ENCODE measurements around the gene FRMD8.
A peak's percentile ranks its signal among the peaks of the same experiment; 100 is the strongest.
"Not testable (repeated sequence)": the region's sequence is repeated elsewhere in the genome, so short reads cannot be mapped to it uniquely, and the experiment has no call there.

FRMD8 gene

DNA sequence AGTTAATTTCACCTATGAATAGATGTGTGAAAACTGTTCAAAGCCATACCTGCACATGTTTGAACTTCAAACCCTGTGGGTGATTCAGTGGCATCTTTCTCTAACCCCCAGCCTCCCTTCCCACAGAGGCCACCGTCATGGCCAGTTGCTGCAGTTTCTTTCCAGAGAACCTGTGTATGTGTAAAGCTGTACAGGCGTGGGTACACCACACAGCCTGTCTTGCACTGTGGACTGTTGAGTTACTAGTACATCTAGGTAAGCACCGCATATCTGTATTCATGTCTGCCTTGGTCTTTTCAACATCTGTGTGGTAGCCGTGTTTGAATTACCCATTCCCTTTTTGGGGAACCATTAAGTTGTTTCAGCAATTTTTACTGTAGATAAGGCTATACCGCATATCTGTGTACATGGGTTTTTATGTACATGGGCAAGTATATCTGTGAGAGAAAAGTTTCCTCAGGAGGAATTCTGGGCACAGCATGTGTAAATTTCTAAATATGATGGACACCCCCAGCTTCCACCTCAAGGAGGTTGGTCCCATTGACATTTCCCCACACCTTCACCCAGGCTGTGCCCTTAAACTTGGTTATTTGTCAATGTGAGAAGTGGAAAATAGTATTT is 50.1 kb downstream of the FRMD8 start:
- no peak for DNase-seq (ENCODE audit: low read depth)

DNA sequence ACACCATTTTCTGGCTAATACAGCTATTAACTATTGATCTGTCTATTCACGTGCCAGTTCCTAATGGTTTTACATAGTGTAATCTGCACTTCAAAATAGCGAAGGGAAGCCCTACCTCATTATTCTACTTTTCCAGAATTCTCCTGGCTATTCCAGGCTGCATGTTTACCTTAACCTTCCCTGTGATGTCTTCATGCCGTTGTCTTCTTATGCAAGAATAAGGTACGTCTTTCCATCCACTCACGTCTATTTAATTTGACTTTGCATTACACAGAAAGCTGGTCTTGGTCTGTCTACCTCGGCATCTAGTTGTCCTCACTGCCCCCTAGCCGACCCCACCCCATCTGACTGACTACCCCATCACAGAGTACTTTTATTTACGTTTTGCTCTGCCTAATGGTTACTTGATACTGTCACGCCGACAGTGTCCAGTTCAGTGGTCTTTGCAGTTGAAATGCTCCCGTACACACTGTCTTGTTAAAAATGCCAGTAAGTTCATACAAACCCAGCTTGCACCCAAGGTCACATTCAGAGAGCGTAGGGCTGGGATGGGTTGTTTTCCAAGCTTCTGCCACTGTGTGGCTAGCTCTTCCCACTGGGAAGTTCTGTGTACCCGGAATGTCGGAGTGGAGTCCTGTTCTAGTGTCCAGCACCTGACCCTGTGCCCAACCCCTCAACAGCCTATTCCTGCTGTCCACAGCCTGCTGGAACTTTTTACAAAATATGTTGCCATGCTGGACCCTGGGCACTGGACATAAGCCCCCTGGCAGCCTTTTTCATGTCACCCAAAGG is 51.2 kb downstream of the FRMD8 start:
- DNase-seq (ENCODE audit: low read depth), result no peak

DNA sequence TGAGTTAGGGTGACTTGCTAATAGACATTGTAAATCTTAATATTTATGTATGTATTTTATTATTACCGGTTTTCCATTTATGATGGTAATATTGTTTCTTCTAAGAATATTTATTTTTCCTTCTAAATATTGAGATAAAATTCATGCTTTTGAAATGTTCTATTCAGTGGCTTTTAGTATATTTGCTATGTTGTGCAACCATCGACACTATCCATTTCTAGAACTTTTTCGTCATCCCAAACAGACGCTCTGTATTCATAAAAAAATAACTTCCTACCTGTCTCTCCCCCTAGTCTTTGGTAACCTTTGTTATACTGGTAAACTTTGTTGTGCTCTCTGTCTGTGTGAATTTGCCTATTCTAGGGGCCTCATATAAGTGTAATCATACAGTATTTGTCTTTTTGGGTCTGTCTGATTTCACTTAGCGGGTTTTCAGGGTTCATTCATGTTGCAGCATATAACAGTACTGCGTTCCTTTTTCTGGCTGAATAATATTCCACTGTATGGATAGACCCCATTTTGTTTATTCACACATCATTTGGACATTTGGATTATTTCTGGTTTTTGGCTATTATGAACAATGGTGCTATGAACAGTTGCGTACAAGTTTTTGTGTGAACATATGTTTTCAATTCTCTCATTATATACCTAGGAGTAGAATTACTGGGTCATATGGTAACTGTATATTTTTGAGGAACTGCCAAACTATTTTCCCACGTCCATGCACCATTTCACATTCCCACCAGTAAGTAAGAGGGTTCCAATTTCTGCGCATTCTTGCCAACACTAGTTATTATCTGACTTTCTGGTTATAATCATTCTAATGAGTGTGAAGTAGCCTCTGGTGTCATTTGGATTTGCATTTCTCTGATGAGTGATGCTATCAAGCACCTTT is 52.1 kb downstream of the FRMD8 start:
- DNase-seq (ENCODE audit: low read depth), result no peak

DNA sequence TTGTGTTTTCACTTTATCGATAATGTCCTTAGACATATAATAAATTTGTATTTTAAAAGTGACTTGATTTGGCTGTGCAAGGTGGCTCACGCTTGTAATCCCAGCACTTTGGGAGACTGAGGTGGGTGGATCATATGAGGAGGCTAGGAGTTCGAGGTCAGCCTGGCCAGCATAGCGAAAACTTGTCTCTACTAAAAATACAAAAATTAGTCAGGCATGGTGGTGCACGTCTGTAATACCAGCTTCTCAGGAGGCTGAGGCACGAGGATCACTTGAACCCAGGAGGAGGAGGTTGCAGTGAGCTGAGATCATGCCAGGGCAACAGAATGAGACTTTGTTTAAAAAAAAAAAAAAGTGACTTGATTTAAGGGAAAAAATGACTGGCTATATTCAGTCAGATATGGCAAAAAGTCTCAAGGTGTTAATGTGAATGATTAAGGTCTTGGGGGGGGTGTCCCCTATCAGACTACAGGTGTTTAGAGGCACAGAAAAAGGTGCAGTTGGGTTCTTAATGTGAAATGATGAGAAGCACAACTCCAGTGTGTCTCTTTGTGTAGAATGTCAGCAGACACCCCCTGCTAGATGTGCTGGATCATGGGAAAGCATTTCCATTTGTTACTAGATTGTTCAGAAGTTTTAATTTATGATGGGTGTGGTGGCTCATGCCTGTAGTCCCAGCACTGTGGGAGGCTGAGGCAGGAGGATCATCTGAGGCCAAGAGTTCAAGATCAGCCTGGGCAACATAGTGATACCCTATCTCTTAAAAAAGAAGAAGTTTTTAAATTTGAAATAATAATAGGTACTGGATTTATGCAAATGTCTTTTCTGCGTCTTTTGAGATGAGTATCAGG is 53.1 kb downstream of the FRMD8 start:
- no peak for DNase-seq (ENCODE audit: low read depth)

DNA sequence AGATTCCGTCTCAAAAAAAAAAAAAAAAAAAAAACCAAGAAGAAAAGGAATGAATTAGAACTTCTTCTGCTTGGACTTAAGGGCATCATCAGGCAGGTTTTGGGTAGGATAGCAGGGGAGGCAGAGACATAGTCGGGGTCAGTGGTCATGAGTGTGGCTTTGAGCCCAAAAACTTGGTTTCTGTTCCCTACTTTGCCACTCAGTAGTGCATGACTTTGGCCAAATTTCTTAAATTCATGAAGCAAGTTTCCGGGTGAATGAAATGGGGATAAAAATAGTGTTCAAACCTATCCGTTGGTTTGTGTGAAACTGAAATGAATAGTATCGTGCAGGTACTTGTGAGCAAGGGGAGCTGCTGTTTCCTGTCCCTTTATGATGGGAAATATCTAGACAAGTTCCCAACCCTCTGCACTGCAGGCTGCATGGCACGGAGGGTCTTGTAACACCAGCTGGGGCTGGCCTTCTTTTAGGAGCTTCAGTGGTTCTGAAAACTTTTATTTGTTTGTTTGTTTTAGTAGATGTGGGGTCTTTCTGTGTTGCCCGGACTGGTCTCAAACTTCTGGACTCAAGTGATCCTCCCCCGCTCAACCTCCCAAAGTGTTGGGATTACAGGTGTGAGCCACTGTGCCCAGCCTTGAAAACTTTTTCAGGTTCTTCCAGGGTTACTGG is 54.5 kb downstream of the FRMD8 start:
- DNase-seq (ENCODE audit: low read depth), result no peak

DNA sequence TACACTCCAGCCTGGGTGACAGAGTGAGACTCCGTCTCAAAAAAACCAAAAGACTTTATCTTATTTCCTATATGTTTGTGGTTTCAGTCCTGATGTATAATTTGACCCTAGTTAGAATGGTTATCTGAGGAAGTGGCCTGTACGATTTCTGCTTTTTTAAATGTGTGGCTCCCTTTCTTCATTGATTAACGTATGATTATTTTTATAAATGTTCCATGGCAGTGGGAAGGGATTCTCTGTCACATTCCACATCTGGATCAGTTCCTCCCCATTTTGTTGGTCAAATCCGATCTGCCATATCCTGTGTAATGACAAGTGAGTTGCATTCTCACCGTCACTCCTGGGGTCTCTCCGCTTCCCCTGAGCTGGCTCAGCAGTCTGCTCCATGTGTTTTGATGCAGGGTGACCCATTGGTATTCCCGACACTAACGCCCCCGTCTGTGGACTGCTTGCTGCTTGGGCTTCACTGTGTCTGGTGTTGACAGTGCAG is 56.5 kb downstream of the FRMD8 start:
- no peak for DNase-seq (ENCODE audit: low read depth)

DNA sequence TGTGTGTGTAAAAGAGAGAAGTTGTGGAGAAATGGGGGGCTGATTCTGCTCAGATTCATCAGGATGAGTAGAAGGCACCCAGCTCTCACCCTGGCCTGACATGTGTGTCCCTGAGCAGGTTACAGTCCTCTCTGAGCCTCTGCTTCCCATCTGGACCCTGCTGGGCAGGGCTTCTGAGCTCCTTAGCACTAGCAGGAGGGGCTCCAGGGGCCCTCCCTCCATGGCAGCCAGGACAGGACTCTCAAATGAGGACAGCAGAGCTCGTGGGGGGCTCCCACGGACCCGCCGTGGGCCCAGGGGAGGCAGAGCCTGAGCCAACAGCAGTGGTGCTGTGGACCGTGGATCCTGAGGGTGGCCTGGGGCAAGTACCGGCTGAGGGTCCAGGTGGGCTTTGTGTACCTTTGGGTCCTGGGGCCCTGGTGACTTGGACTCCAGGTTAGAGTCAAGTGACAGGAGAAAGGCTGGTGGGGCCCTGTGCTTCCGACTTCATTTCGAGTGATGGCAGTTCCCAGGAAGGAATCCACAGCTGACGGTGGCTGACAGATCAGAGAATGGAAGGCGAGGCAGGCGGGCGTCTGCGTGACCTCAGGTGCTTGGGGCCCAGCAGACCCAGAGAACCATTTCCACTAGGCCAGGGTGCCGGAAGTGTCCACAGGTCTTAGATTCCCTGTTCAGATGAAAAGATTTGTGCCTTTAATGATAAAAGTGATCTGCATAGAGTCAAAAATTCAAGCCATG is 58.0 kb downstream of the FRMD8 start:
- DNase-seq (ENCODE audit: low read depth), result no peak

DNA sequence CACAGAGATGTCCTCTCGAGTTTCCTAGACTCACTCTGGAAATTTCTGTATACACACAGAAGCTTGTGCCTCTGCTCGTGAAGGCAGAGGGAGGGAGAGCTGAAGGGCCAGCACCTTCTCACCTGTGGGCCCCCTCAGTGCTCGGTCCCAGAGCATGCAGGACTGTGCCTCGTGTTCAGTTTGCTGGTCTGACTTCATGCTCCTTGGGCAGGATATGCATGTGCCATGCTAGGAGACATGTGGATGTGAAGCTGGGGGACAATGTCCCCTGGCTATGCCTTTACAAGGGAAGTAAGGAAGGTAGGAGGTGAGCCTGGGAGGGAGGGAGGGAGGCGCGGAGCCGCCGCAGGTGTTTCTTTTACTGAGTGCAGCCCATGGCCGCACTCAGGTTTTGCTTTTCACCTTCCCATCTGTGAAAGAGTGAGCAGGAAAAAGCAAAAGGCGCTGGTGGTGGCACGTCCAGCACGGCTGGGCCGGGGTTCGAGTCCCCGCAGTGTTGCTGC is 58.7 kb downstream of the FRMD8 start:
- no peak for DNase-seq (ENCODE audit: low read depth)

DNA sequence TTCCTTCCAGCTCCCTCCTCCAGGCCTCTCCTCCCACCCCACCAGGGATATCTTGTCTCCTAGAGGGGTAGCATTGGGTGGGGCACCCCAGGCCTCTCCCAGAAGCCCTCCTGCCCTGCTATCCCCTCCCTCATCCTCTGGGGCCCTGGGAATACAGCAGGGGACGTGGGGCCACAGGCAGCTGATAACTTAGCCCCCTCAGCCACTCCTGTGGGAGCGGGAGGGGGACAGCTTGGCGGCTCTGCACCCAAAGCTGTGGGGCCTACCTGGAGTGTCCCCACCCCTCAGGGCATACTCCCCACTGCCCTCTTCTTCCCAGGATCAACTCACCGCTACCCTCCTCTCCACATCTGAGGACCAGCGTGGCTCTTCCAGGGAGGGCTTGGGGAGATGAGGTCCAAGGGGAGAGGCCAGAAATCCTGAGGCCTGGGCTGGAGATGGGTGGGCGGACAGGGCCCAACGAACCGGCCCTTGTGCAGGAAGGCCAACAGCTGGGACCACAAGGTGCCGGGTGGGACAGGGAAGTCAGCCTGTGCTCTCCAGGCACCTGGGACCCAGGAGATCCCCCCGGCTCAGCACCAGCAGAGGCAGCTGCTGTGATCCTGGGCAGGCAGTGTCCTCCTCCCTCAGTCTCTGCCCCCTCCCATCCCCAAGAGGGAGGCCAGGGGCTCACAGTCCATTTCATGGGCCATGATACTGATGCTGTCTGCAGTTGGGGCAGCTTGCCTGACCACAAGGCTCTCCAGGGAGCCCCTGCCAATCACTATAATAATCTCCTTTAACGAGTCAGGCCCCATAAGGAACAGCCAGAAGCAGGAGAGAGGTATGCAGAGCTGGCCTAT is 59.4 kb downstream of the FRMD8 start:
- no peak for DNase-seq (ENCODE audit: low read depth)

DNA sequence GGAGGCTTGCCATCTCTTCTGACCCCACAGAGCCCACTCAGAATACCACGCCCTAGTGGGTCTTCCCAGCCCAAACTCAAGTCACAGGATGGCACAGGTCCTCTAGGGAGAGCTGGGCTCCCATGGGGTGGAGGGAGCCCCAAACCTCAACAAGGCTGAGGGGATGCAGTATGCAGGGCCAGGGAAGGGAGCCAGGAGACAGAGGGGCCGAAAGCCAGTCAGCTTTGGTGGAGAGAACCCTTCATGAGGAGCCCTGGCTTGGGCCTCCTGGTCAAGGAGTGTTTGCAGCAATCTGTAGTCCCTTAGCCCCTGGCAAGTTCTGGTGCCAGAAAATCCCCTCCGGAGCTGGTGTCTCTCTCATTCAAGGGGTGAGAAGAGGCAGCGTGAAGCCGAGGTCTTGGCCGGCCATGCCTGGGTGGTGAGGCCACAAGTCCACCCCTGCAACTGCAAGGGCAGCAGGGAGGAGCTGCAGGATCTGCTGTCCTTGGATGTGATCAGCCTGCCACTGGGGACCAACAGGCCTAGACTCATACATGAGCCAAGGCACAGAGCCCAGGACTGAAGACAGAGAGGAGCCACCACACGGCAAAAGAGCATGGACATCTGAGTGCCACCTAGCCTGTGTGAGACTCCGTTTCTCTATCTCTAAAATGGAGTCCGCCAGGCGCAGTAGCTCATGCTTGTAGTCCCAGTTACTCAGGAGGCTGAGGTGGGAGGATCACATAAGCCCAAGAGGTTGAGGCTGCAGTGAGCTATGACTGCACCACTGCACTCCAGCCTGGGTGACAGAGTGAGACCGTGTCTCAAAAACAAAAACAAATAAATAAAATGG is 60.2 kb downstream of the FRMD8 start:
- no peak for DNase-seq (ENCODE audit: low read depth)

DNA sequence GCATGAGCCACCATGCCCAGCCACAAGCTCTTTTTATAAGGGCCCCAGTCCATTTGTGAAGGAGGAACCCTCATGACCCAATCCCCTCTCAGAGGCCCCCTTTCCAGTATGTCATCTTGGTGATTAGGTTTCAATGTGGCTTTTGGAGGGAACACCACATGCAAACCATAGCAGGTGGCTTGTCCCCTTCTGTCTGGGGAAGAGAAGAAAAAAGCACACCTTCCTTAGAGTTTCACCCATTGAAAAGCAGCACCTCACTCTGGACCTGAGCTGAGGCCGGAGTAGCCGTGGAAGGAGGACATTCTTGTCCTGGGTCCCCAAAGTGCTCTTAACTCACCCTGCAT is 61.6 kb downstream of the FRMD8 start:
- no peak for DNase-seq (ENCODE audit: low read depth)

DNA sequence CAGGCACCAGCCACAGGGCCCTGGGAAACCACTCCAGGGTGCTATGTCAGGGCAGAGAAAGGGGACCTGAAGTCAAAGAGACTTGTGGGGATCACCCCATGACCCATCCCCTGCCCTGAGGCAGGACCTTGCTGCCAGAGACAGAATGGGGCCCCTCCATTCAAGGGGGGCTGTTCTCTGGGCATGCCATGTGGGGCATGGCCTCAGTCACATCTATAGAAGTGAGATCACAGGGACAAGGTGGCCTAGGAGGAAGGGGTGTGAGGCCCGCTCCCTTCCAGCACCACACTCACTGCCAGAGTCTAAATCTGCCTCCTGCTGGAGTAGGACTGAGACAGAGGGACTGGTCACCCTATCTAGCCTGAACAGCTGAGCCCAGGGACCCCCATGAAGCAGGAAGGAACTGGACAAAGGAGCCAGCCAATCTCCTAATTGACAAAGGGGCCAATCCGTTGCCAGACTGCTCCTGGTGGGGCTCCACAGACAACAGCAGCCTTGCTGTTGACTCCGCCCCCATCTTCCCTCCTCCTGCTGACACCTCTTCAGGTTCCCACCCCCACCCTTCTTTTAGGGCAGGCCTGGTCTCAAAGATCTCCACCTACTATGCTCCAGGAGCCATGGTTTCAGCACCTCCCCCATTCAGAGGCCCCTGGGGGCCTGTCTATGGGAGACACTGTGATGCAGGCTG is 62.1 kb downstream of the FRMD8 start:
- DNase-seq (ENCODE audit: low read depth), result no peak

DNA sequence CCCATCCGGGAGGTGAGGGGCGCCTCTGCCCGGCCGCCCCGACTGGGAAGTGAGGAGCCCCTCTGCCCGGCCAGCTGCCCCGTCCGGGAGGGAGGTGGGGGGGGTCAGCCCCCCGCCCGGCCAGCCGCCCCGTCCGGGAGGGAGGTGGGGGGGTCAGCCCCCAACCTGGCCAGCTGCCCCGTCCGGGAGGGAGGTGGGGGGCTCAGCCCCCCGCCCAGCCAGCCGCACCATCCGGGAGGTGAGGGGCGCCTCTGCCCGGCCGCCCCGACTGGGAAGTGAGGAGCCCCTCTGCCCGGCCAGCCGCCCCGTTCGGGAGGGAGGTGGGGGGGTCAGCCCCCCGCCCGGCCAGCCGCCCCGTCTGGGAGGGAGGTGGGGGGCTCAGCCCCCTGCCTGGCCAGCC is 64.9 kb downstream of the FRMD8 start:
- not testable (repeated sequence) for DNase-seq (ENCODE audit: low read depth)

DNA sequence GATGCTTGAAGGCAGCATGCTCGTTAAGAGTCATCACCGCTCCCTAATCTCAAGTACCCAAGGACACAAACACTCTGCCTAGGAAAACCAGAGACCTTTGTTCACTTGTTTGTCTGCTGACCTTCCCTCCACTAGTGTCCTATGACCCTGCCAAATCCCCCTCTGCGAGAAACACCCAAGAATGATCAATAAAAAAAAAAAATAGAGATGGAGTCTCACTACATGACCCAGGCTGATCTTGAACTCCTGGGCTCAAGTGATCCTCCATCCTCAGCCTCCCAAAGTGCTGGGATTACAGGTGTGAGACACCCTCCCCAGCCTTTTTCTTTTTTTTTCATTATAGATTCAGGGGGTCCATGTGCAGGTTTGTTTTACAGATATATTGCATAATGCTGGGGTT is 65.8 kb downstream of the FRMD8 start:
- not testable (repeated sequence) for DNase-seq (ENCODE audit: low read depth)

DNA sequence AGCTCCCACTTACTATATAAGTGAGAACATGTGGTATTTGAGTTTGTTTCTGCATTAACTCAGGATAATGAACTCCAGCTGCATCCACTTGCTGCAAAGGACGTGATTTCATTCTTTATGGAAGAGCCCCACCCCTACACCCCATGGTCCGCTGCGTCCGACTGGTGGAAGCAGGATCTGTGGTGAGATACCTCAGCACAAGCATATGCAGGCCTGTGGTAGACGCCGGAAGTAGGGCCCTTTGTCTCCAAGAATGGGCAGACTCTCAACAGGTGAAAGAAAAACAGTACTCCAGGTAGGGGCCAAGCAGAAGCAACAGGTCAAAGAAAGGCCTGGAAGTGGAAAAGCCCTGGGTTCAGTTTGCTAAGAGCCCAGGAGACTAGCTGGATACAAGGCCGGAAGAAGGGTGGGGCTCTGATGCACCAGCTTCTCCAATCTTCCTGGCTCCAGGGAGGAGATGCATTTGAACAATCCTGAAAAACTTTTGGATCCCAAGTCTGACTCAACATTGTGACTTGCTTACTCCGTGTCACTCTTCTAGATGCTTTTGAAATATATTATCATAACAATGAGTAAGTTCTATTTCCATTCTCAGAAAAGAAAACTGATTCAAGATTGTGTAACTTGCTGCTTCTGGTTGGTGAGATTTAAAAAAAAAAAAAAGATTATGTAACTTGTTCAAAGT is 66.5 kb downstream of the FRMD8 start:
- DNase-seq (ENCODE audit: low read depth), result no peak

DNA sequence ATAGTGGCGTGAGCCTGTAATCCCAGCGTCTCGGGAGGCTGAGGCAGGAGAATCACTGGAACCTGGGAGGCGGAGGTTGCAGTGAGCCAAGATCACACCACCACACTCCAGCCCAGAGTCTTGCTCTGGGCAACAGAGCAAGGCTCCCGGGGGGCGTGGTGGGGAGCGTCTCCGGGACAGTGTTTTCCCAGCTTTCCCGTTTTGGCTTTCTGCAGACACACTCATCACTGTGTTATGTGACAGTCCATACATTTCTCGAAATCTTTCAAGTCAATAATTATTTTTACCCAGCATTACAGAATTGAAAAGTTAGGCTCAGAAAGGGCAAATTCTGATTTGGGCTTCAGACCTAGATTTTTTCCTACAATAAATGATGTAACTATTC is 67.9 kb downstream of the FRMD8 start:
- no peak for DNase-seq (ENCODE audit: low read depth)

DNA sequence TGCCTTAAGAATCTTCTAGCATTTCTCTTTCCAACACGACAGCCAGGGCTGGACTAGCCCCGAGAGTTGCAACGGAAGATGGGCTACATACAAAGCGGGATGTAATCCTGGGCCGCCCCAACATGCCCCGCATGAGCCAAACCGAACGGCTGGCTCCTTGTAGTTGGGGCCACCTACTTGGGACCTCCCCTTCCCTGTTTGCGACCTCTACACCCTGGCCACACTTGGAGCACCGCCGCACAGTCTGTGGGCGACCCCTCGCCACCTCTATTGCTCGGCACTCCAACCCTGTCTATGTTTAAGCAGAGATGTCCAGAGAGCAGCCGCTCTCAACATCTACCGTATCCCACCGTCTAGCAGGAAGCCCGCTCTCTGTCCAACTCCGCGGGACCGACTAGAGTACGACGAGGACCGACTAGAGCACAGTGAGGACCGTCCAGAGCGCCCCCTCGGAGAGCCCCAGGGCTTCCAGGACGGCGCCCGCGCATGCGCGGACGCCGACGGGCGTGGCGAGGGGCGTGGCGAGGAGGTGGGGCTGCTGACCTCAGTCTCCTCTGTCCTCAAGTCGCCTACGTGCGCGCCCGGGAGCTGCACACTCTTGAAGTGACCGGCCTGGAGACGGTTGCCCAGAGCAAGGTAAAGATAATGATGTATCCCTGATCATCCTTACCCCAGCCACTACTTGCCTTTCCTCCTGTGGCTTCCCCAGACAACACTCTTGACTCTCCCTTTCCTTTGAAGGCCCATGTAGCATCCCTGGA is 68.4 kb downstream of the FRMD8 start:
- DNase-seq (ENCODE audit: low read depth), result peak; percentile 66

All from activated T-cell treated with anti-CD3 and anti-CD28 coated beads for 1 hour (primary cell).